GM23248 (cell line): Measurements from ENCODE around the gene DUOXA1.

ENCODE experiments used
- EZH2 ChIP-seq: fragments of 200-600 bp; sonication (generic); IDR thresholded peaks from 2 replicates; pipeline ENCODE4 v1.6.1; 2018; ENCODE audit warnings: antibody characterized with exemption, mild to moderate bottlenecking; ENCODE audit not compliant: insufficient read depth, poor library complexity, severe bottlenecking
- EZH2phosphoT487 ChIP-seq: fragments of 200-600 bp; sonication (generic); IDR thresholded peaks from 2 replicates; pipeline ENCODE4 v1.6.1; 2018; ENCODE audit warnings: antibody characterized with exemption, moderate library complexity, mild to moderate bottlenecking, low read depth; ENCODE audit not compliant: insufficient read depth

- TF ChIP-seq EZH2 (no peak), EZH2phosphoT487 (no peak)
Measured at GRCh38 chr15:45118996-45119395, 10.7 kb downstream of the DUOXA1 start.
